HG03342 (cell line): ENCODE results near the gene ATP6V1G2.
"Not testable (repeated sequence)": the region's sequence is repeated elsewhere in the genome, so short reads cannot be mapped to it uniquely, and the experiment has no call there.

Experiments
- ATAC-seq: cut with Tn5 transposase; IDR thresholded peaks from one replicate; pipeline ENCODE4 v1.9.1; 2021; ENCODE audit warnings: mild to moderate bottlenecking, moderate library complexity; ENCODE audit not compliant: unreplicated experiment

The ATP6V1G2 gene

GRCh38 chr6:31529329-31530150, 16.9 kb downstream of the ATP6V1G2 start:
- ATAC-seq, result no peak

- no peak for ATAC-seq
Observed at GRCh38 chr6:31528821-31529328, 17.5 kb downstream of the ATP6V1G2 start, which contains the start of gene MCCD1. TSS of gene MCCD1 (plus strand) at chr6:31528962. CDS start at chr6:31529015, 53 bp downstream.

- ATAC-seq, result no peak
Observed at GRCh38 chr6:31528307-31528777, 18.1 kb downstream of the ATP6V1G2 start.

GRCh38 chr6:31525932-31526591, 20.3 kb downstream of the ATP6V1G2 start:
- ATAC-seq, result no peak

GRCh38 chr6:31525553-31525931, 20.9 kb downstream of the ATP6V1G2 start:
- no peak for ATAC-seq

GRCh38 chr6:31521835-31522234, 24.6 kb downstream of the ATP6V1G2 start:
- ATAC-seq, result no peak

GRCh38 chr6:31513456-31514165, 32.8 kb downstream of the ATP6V1G2 start:
- no peak for ATAC-seq

- no peak for ATAC-seq
Observed at GRCh38 chr6:31510007-31510406, 36.4 kb downstream of the ATP6V1G2 start.

- not testable (repeated sequence) for ATAC-seq
Observed at GRCh38 chr6:31509036-31509435, 37.4 kb downstream of the ATP6V1G2 start.

GRCh38 chr6:31502586-31502985, 43.8 kb downstream of the ATP6V1G2 start:
- no peak for ATAC-seq

GRCh38 chr6:31499648-31500047, 46.8 kb downstream of the ATP6V1G2 start:
- not testable (repeated sequence) for ATAC-seq

- ATAC-seq, result no peak
Observed at GRCh38 chr6:31498748-31499147, 47.7 kb downstream of the ATP6V1G2 start.

GRCh38 chr6:31497531-31498476, 48.6 kb downstream of the ATP6V1G2 start, which contains the start of gene MICB:
TSS of gene MICB (plus strand) at chr6:31498145. CDS start at chr6:31498194, 49 bp downstream.
- ATAC-seq, result peak; percentile 41

- not testable (repeated sequence) for ATAC-seq
Observed at GRCh38 chr6:31496826-31497225, 49.6 kb downstream of the ATP6V1G2 start.

- ATAC-seq, result no peak
Observed at GRCh38 chr6:31495580-31495979, 50.8 kb downstream of the ATP6V1G2 start.
